ENCODE results near the gene TINAGL1.

Gene TINAGL1

DNA sequence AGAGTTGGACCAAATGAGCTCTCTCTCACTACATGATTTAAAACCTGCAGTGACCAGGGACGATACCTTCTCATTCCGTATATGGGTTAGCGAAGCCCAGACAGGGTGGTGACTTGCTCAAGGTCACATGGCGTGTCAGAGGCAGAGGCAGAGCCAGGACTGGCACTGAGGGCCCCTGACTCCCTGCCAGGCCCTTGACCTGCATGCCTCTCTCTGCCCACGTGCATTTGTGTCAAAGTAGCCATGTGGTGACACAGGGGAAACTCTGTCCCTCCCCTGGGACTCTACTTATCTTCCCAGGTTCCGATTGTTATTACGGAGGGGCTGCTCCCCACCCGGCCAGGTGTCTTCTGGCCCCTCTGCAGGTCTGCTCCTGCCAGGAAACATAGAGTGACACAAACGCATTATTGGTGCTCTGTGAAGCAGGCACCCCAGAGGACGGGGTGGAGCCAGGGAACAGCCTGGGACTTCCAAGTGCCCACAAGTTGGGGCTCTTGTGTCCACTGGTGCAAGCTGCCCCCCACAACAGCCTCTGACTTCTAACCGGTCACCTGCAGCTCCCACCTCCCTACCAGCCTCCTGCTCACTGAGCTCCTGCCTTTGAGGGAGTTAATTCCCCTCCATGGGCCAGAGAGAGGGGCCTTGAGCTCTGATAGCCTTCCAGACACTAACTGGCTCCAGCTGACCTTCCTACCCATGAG, 7.3 kb upstream of the TINAGL1 start:
- no peak for DNase-seq (ENCODE audit: low read depth in 2 of 2)

DNA sequence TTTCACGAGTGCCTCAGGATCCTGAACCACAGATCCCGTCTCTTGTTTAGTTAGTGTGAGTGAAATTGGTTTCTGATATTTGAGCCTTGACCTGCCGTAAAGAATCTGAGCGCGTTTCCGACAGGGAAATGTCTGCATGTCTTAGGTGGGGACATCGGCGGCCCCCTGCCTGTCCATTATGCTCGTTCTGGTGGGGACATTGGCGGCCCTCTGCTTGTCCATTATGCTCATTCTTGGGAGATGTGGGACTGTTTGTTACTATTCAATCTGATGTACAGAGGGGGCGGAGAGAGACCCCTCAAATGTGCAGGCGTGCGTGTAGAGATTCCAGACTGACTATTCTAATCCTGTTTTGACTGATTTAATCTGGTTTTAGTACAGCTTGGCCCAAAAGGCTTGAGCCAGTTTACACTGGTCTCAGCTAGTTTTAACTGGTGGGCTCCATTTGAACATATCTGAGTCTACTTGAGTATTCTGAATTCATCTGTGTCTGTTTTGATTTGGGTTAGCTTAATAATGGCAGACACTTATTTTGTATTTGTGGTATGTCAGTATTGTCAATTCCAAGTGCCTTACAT, 6.6 kb upstream of the TINAGL1 start:
- no peak for DNase-seq (ENCODE audit: low read depth in 2 of 2)

DNA sequence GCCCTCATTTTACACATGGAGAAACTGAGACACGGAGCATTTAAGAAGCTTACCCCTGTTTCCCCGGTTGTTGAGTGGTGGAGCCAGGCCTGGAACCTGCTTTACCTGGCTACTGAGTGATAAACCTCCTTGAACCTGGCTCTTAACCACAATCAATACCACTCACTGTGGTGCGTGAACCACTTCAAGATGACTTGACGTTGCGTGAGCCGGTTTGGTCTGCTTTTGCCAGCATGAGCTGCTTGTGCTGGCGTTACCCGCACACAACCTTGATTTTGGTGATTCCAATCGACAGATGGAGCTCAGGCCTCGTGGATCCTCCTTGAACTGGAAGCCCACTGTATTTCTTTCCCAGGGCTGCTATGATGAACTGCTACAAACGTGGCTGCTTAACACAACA, 6.1 kb upstream of the TINAGL1 start:
- DNase-seq (ENCODE audit: low read depth in 2 of 2), result no peak

DNA sequence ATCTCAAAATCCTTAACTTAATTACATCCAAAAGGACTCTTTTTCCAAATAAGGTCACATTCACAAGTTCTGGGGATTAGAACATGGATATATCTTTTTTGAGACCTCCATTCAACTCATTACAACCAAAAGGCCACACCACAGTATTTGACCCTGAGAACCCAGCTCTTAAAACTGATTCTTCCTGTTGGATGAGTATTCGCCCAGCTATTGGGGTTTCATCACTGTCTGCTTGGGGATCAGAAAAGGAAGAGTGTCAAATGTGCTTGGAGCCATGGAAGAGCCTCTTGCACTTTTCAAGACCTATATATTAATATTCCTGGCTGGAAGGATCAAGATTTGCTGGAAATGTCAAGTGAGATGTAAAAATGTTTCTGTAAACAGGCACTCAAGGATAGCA, 5.4 kb upstream of the TINAGL1 start:
- no peak for DNase-seq (ENCODE audit: low read depth in 2 of 2)

DNA sequence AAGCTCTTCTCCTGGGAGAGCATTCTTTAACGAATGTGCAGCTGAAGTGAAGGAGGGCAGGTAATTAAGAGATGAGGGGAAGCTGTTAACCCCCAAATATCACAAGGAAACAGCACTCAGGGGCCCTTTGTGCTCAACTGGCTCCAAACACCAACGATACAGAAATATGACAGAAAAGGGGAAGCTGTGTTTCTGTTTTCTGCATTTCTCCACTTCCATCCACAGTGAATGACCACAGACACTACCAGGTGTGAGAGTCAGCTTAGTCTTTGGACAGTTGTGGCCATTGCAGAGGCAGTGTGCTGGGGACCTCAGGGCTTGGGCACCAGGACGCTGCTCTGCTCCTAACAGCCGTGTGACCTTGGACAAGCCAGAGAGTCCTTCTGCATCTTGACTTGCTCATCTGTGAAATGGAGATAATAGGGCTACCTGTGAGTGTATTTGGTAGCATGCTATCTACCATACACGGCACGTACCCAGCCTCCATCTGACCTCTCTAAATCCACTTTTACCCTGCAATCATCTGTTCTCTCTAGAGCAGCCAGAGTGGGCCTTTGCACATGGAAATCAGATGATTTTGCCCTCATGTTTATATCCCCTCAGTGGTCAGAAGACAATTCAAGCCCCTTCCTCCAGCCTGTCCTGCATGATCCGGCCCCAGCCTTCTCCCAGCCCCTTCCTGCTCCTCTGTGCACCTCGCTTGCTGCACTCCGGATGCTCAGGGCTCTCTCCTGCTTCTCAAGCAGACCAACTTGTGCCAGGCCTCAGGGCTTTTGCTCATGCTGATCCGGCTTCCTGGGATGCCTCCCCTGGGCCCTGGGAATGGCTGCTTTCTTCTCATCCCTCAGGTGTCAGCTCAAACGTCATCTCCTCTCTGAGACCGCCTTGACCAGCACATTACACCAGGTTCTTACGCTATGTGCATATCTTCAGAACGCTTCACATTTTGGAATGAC, 4.7 kb upstream of the TINAGL1 start:
- DNase-seq (ENCODE audit: low read depth in 2 of 2), result no peak

DNA sequence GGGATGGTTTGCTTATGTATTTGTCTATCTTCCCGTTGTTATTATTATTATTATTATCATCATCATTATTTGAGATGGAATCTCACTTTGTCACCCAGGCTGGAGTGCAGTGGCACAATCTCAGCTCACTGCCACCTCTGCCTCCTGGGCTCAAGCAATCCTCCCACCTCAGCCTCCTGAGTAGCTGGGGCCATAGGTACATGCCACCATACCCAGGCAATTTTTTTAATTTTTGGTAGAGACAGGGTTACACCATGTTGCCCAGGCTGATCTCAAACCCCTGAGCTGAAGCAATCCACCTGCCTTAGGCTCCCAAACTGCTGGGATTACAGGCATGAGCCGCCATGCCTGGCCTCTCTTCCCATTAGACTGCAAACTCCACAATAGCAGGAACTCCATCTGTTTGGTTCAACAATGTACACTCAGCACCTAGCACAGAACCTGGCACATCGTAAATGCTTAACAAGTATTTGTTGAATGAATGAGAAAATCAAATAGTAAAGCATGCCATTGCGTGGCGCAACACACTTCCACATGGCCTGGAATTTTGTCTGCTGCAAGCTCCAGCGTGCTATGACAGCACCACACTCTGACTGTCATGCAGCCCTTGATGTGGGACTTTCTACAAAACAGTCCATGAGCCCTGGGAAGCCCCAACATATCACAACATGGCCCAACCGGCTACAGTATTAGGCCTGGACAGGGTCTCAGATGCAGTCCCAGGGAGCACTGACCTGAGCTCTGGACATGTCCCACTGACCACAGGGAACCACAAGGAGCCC, 3.8 kb upstream of the TINAGL1 start:
- no peak for DNase-seq (ENCODE audit: low read depth in 2 of 2)

DNA sequence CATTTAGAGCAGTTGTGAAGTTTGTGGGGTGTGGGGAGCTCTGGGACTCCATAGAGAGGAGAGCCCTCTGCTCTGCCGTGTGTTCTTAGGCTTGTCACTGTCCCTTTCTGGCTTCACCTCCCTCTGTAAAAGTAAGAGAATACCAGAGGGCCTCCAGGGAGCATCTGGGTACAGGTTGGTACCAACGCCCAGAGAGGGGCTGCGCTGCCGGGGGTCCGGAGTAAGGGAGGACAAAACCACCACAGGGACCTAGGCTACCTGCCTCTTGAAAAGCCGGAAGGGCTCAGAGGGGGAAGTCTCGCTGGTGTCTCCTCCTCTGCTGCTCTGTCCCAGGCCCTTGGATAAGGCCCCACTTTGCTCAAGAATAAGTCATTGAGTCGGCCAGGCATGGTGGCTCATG, 3.1 kb upstream of the TINAGL1 start:
- DNase-seq (ENCODE audit: low read depth in 2 of 2), result no peak

DNA sequence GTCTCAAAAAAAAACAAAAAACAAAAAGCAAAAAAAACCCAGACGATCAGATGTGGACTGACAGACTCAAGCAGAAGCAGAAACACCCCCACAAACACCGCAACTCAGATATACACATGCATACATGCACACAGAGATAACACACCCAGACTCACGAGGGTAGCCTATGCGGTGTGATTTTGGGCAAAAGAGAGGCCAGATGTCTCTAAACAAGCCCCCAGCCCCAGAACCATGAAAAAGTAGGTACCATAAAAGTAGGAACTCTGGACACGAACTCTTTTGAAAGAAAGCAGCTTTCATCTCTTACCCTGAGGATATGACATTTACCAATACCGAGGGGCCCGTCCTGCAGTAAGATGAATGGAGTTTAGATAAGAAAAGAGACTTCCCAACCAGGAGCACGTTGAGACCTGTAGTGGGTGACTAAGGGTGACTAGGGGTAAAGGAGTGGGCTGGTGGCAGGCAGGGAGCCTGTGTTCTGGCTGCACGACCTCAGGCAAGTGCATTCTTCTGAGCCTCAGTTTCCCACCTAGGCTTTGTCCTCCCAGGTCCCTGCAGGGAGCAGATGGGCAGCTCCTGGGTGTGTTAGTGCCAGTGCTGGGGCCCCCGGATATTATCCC, 1.5 kb upstream of the TINAGL1 start:
- DNase-seq (ENCODE audit: low read depth in 2 of 2), result no peak

DNA sequence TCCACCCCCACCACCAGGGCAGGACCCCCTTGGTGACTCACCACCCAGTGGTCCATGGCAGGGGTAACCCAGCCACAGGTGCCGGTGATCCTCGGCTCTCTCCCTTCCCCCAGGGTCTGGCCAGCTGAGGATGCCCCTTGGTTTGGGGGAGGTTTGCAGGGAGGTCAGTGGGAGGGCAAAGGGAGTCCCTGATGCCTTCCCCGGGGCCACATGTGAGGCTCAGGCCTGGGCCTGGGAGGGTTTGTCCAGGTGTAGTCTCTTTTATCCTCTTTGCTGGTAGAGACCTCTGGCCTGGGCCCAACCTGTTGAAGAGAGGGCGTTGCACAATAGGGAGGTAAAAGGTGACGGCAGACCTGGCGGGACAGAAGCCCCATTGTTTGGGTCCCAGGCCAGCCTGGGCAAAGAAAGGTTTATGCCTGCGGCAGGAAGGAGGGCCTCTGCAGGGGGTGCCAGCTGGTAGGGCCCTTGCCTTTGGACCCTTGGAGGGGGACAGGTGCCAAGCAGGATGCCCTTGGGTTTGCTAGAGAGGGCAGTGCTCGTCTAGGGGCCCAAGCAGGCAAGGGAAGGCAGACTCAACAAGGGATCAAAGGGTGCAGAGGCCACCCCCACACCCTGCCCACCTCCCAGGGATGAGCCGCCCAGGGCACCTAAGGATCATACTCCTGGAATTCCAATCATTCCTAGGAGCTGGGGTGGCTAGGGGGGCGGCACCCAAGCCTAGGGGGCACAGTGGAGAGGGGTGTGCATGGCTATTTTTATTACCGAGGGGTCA, 760 bp upstream of the TINAGL1 start:
- DNase-seq (ENCODE audit: low read depth in 2 of 2), result no peak

DNA sequence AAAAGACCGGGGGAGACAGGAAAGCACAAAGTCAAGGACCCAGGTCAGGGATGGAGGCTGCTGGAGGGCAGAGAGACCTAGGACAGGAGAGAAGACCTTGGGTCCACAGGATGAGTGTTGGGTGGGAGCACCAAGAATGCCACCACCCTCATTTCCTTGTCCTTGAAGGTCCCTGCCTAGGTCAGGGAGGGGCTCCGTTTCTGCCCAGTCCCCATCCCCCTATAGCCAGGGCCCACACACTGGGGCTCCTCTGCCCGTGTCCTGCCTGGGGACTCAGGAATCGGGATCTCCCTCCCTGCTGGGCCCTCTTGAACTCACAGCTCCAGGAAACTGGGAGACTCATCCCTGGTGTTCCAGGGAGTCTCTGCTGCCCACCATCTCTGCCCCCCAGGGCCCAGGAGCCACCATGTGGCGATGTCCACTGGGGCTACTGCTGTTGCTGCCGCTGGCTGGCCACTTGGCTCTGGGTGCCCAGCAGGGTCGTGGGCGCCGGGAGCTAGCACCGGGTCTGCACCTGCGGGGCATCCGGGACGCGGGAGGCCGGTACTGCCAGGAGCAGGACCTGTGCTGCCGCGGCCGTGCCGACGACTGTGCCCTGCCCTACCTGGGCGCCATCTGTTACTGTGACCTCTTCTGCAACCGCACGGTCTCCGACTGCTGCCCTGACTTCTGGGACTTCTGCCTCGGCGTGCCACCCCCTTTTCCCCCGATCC, 584 bp downstream of the TINAGL1 start:
- no peak for DNase-seq (ENCODE audit: low read depth in 2 of 2)

DNA sequence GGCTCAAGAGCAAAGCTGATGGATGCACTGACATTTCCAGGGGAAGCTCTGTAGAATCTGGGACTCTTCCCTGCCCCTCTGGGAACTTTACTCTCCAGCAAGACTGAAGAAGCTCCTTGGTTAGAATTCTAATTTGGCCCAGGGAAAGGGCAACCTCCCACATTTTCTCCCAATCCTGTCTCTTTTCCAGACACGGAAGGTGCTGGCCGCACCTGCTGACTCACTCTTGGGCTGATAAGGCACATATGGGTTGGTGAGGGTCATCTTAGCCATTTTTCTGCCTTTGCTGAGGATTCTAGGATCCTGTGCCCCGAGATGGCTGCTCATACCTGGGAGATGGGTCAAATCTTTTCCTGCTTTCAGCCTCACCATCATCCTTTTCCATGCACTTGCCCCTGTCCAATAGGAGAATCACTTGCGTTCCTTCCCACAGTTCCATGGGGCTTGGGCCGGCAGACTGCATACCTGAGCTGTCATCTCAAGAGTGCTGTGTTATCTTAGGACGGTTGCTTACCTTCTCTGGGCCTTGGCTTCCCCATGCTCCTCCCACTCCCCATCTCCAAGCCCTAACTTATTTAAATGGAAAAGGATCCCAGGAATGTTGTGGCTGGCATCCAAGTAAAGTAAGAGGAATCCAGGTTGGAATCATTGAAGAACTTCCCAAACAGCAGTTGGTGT, 1.3 kb downstream of the TINAGL1 start:
- DNase-seq (ENCODE audit: low read depth in 2 of 2), result no peak

DNA sequence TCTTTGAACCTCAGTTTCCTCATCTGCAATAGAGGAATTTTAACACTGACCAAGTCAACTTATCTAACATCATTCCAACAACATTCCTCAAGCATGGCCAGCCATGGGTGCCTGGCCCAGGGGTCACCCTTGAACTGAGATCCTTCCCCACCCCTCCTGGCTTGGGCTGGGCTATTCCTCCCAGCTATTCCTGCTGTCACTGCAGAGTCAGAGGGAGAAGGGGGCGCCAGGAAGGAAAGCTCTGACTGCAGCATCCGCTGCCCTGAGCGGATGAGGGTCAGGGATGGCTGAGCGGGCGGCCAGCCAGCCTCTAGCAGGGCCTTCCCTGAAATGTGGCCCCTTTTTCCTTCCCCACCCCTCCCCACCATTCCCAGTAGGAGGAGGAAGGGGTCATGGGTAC, 3.1 kb downstream of the TINAGL1 start:
- DNase-seq (ENCODE audit: low read depth in 2 of 2), result no peak

DNA sequence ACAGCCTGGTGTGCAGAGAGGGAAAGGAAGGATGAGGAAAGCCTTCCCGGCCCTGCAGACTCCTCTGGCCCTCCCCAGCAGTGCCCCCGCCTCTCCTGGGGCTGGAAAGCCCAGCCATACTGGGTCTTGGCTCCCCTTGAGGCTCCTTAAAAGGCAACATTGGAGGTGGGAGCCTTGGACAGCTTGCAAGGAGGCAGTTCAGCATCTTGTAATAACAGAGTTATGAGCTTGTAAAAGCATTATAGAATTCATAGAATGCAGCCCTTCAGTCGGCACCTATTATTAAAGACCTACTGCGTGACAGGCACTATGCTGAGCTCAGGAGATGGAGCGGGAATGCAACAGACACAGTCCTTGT, 4.2 kb downstream of the TINAGL1 start:
- no peak for DNase-seq (ENCODE audit: low read depth in 2 of 2)

DNA sequence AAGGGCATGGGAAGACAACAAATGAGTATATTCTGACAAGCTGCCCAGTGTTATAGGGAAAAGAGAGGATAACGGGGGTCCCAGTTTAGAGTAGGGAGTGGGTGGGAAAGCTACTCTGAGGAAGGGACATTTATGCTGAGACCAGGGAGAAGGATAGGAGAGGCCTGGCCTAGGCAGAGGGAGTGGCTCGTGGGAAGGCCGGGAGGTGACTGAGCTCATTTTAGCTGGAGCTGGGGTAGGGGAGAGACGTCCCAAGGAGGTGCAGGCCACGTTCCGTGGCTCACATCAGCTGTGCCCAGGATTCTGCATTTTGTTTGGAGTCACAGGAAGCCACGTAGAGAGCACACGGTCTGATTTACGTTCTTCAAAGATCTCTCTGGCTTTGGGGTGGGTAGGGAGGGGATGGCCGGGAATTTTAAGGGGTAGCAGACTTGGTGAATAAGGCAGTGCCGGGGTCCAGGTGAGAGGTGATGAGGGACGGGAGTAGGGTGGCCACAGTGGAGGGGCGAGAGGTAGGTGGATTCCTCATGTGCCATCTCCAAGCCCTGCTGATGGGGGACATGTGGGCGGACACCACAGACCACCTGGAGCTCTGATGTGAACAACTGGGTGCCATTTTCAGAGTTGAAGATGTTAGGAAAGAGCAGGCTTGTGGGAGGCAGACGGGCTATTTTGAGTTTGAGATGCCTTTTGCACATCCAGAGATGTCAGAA, 4.7 kb downstream of the TINAGL1 start:
- no peak for DNase-seq (ENCODE audit: low read depth in 2 of 2)

DNA sequence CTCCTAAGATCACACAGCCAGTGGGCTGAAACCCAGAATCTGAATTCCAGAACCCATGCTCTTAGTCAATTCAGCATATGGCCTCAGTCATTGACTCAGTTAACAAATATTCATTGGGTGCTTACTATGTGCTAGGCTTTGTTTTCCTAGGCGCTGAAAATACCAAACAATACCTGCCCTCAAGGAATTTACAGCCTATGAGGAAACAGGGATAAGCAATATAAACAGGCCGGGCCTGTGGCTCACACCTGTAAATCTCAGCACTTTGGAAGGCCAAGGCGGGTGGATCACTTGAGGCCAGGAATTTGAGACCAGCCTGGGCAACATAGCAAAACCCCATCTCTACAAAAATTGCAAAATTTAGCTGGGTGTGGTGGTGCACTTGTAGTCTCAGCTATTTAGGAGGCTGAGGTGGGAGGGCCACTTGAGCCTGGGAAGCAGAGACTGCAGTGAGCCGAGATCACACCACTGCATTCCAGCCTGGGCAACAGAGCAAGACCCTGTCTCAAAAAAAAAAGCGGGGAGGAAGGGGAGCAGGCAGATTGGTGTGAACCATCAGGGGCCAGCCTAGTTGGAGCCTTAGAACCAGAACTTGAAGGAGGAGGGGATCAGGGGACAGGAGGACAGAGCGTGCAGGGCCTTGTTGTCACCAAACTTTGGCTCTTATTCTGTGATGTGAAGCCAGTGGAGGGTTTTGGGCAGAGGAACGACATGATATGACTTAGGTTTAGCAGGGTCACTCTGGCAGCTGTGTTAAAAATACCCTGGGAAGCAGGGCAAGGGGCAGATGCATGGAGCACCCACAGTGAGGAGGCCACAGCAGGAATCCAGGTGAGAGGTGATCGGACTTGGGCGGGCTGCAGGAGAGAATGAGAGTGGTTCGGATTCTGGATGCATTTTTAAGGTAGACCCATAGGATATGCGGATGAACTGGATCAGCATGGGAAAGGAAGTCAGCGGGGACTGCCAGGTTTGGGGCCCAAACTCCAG, 5.8 kb downstream of the TINAGL1 start:
- DNase-seq (ENCODE audit: low read depth in 2 of 2), result no peak

DNA sequence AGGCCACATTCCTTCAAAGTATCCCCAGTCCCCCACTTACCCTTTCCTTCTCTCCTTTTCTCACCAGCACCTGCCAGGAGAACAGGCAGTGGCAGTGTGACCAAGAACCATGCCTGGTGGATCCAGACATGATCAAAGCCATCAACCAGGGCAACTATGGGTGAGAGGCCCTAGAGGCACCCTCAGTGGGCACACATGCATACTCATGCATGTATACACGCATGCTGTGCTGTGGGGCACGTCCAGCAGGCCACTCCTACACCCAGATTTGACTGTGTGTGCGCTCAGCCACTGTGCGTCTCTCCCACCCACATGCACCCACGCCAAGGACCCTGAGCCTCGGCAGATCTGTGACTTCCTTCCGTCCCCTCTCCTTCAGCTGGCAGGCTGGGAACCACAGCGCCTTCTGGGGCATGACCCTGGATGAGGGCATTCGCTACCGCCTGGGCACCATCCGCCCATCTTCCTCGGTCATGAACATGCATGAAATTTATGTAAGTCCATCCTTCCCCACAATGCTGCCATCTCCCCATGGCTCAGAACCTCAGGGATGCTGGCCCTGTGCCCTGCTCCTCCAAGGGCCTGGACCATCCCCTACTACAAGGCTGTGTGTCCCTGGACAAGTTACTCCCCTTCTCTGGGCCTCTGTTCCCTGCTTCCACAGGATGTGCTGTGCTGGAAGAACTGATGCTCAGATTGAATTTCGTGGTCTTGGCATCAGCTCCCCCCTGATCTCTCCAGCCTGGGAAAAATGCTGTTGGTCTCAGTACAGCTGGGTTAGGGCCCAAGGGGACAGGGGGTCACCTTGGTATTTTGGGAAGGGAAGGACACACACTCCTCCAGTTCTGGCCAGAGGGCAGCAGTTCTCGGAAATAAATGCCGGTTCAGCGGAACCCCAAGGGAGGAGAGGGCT, 7.0 kb downstream of the TINAGL1 start:
- DNase-seq (ENCODE audit: low read depth in 2 of 2), result no peak
